ENCODE results near the gene SLC23A2. TPM values are rescaled to one million over a fixed set of nuclear protein-coding genes. Genes with fewer than 3 reads are reported as not detected.
"Not testable (repeated sequence)": the region's sequence is repeated elsewhere in the genome, so short reads cannot be mapped to it uniquely, and the experiment has no call there.

SLC23A2 gene
- total RNA-seq, 1 experiment from 2014 or later, result 14.6 TPM

DNA sequence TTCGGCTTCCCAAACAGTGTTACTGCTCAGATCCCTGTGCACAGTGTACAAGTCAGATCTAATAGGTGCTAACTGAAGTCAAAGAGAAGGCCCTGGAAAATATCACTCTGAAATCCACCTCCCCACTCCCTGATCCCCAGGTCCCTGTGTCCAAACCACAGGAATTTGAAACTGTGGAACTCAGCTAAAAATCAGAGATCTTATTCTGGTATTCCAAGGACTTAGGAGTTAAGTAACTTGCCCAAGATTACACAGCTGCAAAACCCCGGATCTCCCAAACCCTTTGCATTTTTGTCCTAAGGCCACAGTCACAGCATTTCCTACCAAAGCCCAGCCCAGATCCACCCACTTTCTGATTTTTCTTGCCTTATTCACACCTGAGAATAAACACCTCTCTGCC lies 32.3 kb upstream of the SLC23A2 start:
- no peaks in the 10 kb centered on the region for H3K36me3 ChIP-seq (ENCODE audit: control insufficient read depth, insufficient read depth, low read length)
- DNase-seq (ENCODE audit: low read depth, low spot score), result no peak
- in situ Hi-C loops (cut with HindIII; ENCODE audit: low pct_unique_long_range_greater_than_20kb, low sequenced_read_pairs) (no loop called here), intact Hi-C loops (cut with micrococcal nuclease; ENCODE audit: unreplicated experiment) (no loop called here)
- ChIA-PET POLR2A (no interaction called here), CTCF (no interaction called here)
- no peaks in the 10 kb centered on the region for H3K27me3 ChIP-seq (ENCODE audit: control insufficient read depth, insufficient read depth, low read length)
- TF ChIP-seq SIN3A (IDR thresholded peaks at IDR 0.05; ENCODE audit: borderline replicate concordance, insufficient read depth, low read depth, low read length), result no peak
- TF ChIP-seq TCF7L2 (IDR thresholded peaks at IDR 0.05; ENCODE audit: low read depth, low read length), result no peak
- no peak for TF ChIP-seq CTCF (IDR thresholded peaks at IDR 0.05)
- no peak for TF ChIP-seq POLR2AphosphoS5 (IDR thresholded peaks at IDR 0.05; ENCODE audit: low read depth, low read length)
- no peak for TF ChIP-seq REST (IDR thresholded peaks at IDR 0.05; ENCODE audit: insufficient read depth in 1 of 2, low read depth in 2 of 2, low read length in 1 of 2)
- no peaks in the 10 kb centered on the region for H3K4me1 ChIP-seq (ENCODE audit: control insufficient read depth, insufficient read depth, low read length)
- ATAC-seq, result no peak
- H3K27ac ChIP-seq (ENCODE audit: low read length), result no peak overlapping the region
- no peak overlapping the region for H3K4me3 ChIP-seq (ENCODE audit: low read depth in 2 of 2, low read length in 2 of 2)
- no peaks in the 10 kb centered on the region for H3K9me3 ChIP-seq (ENCODE audit: control insufficient read depth, insufficient read depth, low read depth, low read length)
- BruUV-seq (replicated peaks), result no TSS peak

DNA sequence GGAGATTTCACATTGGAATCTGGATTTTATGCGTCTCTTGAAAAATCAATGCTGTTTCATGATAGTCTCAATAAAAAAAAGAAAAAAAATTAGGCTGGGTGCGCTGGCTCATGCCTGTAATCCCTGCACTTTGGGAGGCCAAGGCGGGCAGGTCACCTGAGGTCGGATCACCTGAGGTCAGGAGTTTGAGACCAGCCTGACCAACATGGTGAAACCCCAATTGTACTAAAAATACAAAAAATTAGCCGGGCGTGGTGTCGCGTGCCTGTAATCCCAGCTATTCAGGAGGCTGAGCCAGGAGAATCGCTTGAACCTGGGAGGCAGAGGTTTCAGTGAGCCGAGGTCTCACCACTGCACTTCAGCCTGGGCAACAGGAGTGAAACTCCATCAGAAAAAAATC lies 30.4 kb upstream of the SLC23A2 start:
- DNase-seq (ENCODE audit: low read depth, low spot score); H3K4me3 ChIP-seq (ENCODE audit: low read depth in 2 of 2, low read length in 2 of 2); H3K36me3 ChIP-seq (ENCODE audit: control insufficient read depth, insufficient read depth, low read length); H3K27ac ChIP-seq (ENCODE audit: low read length); H3K27me3 ChIP-seq (ENCODE audit: control insufficient read depth, insufficient read depth, low read length); ATAC-seq; POLR2A ChIA-PET; CTCF ChIA-PET; in situ Hi-C loops (cut with HindIII; ENCODE audit: low pct_unique_long_range_greater_than_20kb, low sequenced_read_pairs); intact Hi-C loops (cut with micrococcal nuclease; ENCODE audit: unreplicated experiment); BruUV-seq (replicated peaks); H3K4me1 ChIP-seq (ENCODE audit: control insufficient read depth, insufficient read depth, low read length); H3K9me3 ChIP-seq (ENCODE audit: control insufficient read depth, insufficient read depth, low read depth, low read length): not testable (repeated sequence)

DNA sequence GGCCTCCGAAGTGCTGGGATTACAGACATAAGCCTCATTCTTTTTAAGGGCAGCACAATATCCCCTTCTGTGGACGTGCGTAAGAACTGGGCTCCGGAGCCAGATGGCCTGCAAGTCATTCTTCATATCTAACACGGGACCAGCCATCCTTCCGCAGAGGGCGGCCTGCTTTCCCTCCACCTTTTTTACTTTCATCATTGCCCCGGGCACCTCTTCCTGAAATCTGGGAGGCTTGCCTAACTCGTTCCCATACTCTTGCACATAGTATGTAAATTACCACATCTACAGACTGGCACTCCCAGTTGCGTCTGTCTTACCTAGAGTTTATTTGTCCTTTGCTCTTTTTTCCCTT lies 29.9 kb upstream of the SLC23A2 start:
- CTCF ChIA-PET, result no interaction called here
- no peak overlapping the region for H3K4me3 ChIP-seq (ENCODE audit: low read depth in 2 of 2, low read length in 2 of 2)
- H3K27me3 ChIP-seq (ENCODE audit: control insufficient read depth, insufficient read depth, low read length), result no peaks in the 10 kb centered on the region
- in situ Hi-C loops (cut with HindIII; ENCODE audit: low pct_unique_long_range_greater_than_20kb, low sequenced_read_pairs), result no loop called here
- no peaks in the 10 kb centered on the region for H3K9me3 ChIP-seq (ENCODE audit: control insufficient read depth, insufficient read depth, low read depth, low read length)
- POLR2A ChIA-PET, result no interaction called here
- no peak for DNase-seq (ENCODE audit: low read depth, low spot score)
- intact Hi-C loops (cut with micrococcal nuclease; ENCODE audit: unreplicated experiment), result no loop called here
- H3K4me1 ChIP-seq (ENCODE audit: control insufficient read depth, insufficient read depth, low read length), result no peaks in the 10 kb centered on the region
- BruUV-seq (replicated peaks), result no TSS peak
- TF ChIP-seq CTCF (IDR thresholded peaks at IDR 0.05), result no peak
- TF ChIP-seq SIN3A (IDR thresholded peaks at IDR 0.05; ENCODE audit: borderline replicate concordance, insufficient read depth, low read depth, low read length), result no peak
- TF ChIP-seq TCF7L2 (IDR thresholded peaks at IDR 0.05; ENCODE audit: low read depth, low read length), result no peak
- TF ChIP-seq REST (IDR thresholded peaks at IDR 0.05; ENCODE audit: insufficient read depth in 1 of 2, low read depth in 2 of 2, low read length in 1 of 2), result no peak
- TF ChIP-seq POLR2AphosphoS5 (IDR thresholded peaks at IDR 0.05; ENCODE audit: low read depth, low read length), result no peak
- H3K27ac ChIP-seq (ENCODE audit: low read length), result no peak overlapping the region
- ATAC-seq, result no peak
- H3K36me3 ChIP-seq (ENCODE audit: control insufficient read depth, insufficient read depth, low read length), result no peaks in the 10 kb centered on the region

Measured in Panc1 (cell line).